Transverse colon (tissue), 4 donors: Measurements from ENCODE around the gene GTF2F2. TPM values are rescaled to one million over a fixed set of nuclear protein-coding genes. Genes with fewer than 3 reads are reported as not detected.
A peak's percentile ranks its signal among the peaks of the same experiment; 100 is the strongest.

Source experiments
- DNase-seq: peaks from one replicate; pipeline ENCODE4 v3.0.0-alpha.2; 2019
- H3K27ac ChIP-seq, 4 donors: fragments of 200-600 bp; sonication (generic); 2 replicates each; pipeline ENCODE4 v1.5.1; 2016 to 2018; ENCODE audit warnings: inconsistent platforms in 4 of 4
- H3K27me3 ChIP-seq: fragments of 200-600 bp; sonication (generic); 2 replicates; pipeline ENCODE4 v1.5.1; 2017; ENCODE audit warnings: inconsistent platforms
- H3K36me3 ChIP-seq, 4 donors: fragments of 200-600 bp; sonication (generic); 2 replicates each; pipeline ENCODE4 v1.5.1; 2017 to 2019; ENCODE audit warnings: inconsistent platforms in 4 of 4
- H3K4me1 ChIP-seq, 4 donors: fragments of 200-600 bp; sonication (generic); 2 replicates each; pipeline ENCODE4 v1.5.1; 2017 to 2020; ENCODE audit warnings: inconsistent platforms in 4 of 4
- H3K4me3 ChIP-seq, 4 donors: fragments of 200-600 bp; sonication (generic); 1 replicate in 1 of 4; 2 replicates in 3 of 4; pipeline versions ENCODE4 v1.5.1 to v1.6.1; 2017 to 2019; ENCODE audit warnings: inconsistent platforms in 4 of 4
- H3K9me3 ChIP-seq, 2 donors: fragments of 200-600 bp; sonication (generic); 2 replicates each; pipeline ENCODE4 v1.5.1; 2017 to 2019; ENCODE audit warnings: inconsistent platforms in 2 of 2
- CTCF ChIP-seq, 5 experiments: fragments of 200-600 bp in 3 of 5; fragments of 450-650 bp in 2 of 5; sonication (generic) in 3 of 5; IDR thresholded peaks; 1 replicate in 2 of 5; 2 replicates in 3 of 5; pipeline ENCODE4 v1.5.1; 2016 to 2017; ENCODE audit warnings: antibody characterized with exemption in 5 of 5, inconsistent platforms in 3 of 5, mild to moderate bottlenecking in 2 of 5, moderate library complexity in 1 of 5
- EP300 ChIP-seq: sonication (generic); formaldehyde crosslinking; IDR thresholded peaks from one replicate; pipeline ENCODE4 v1.6.1; 2017; ENCODE audit warnings: antibody characterized with exemption, low read depth
- POLR2A ChIP-seq: fragments of 450-650 bp; IDR thresholded peaks from one replicate; pipeline ENCODE4 v1.6.1; 2016; ENCODE audit warnings: antibody characterized with exemption, mild to moderate bottlenecking, moderate library complexity
- POLR2AphosphoS5 ChIP-seq, 3 donors: sonication (generic); formaldehyde crosslinking; IDR thresholded peaks; one replicate each; pipeline ENCODE4 v1.6.1; 2016; ENCODE audit warnings: antibody characterized with exemption in 3 of 3
- WGBS, 2 donors: methylation state at CpG; one replicate each; pipeline ENCODE4 v1.1.5; 2018; ENCODE audit warnings: low coverage in 1 of 2; 5-methylcytosine and 5-hydroxymethylcytosine counted together
- in situ Hi-C, 4 donors: fragments of 200-750 bp; cut with MboI; loops; one replicate each; pipeline versions ENCODE4 v1.15.0 to v1.15.1; 2017; ENCODE audit warnings: low sequenced_read_pairs in 3 of 4, low pct_ligation_motif_present in 1 of 4, low pct_unique_long_range_greater_than_20kb in 1 of 4
- intact Hi-C: fragments of 100-400 bp; cut with DNase I; formaldehyde crosslinking; loops from one replicate; pipeline ENCODE4 v1.15.1; 2023; ENCODE audit warnings: low total_unique reads
- total RNA-seq, 4 donors: library from RNA; depleted of rRNA; stranded (reverse); fragments of >200 nt; gene quantifications; one replicate each; pipeline ENCODE4 v1.1.0, GENCODE V29; 2016

GTF2F2 gene
- total RNA-seq, 4 donors from 2014 or later = 6.8 to 23.8 (median 13.5) TPM

- intact Hi-C loops (loop anchor here (10.0 kb wide), 1 partner anchor 869 kb away; no protein-coding TSS in a partner anchor), in situ Hi-C loops (no loop called here)
- Histone ChIP-seq H3K36me3 (no peaks in the 10 kb centered on the region), H3K4me3 (peak overlapping the region in 1 of 4 donors; percentile 8), H3K27ac (peak overlapping the region; percentile 70 to 81 (median 75)), H3K27me3 (no peaks in the 10 kb centered on the region), H3K9me3 (no peaks in the 10 kb centered on the region), H3K4me1 (peaks cover 0 to 58% (median 23%) of the 10 kb centered on the region in 4 donors)
- peak in 1 of 3 donors; percentile 46 for TF ChIP-seq POLR2AphosphoS5 (IDR thresholded peaks at IDR 0.05)
- TF ChIP-seq POLR2A = no peak
- 50 to 57% methylated on average over 1 of the region's 1 CpG for WGBS, 2 donors
- DNase-seq = no peak
Measured at GRCh38 chr13:45255247-45255987, 135.1 kb downstream of the GTF2F2 start.

GRCh38 chr13:45256254-45256653 lies 135.9 kb downstream of the GTF2F2 start:
- Histone ChIP-seq H3K36me3 (no peaks in the 10 kb centered on the region), H3K9me3 (no peaks in the 10 kb centered on the region), H3K27ac (peak overlapping the region; percentile 47 to 81 (median 74)), H3K27me3 (no peaks in the 10 kb centered on the region), H3K4me1 (peaks cover 0 to 51% (median 24%) of the 10 kb centered on the region in 4 donors), H3K4me3 (peak overlapping the region in 1 of 4 donors; percentile 8)
- WGBS, 2 donors = 15 to 50% methylated on average over 1 of the region's 1 CpG
- intact Hi-C loops = loop anchor here (10.0 kb wide), 1 partner anchor 869 kb away; no protein-coding TSS in a partner anchor
- in situ Hi-C loops = no loop called here
- TF ChIP-seq POLR2AphosphoS5 (IDR thresholded peaks at IDR 0.05) = no peak
- TF ChIP-seq EP300 = no peak
- no peak for DNase-seq

- Histone ChIP-seq H3K4me1 (peaks cover 0 to 44% (median 24%) of the 10 kb centered on the region in 4 donors), H3K27ac (peak overlapping the region in 3 of 4 donors; percentile 36 to 38 (median 36)), H3K9me3 (no peaks in the 10 kb centered on the region), H3K27me3 (no peaks in the 10 kb centered on the region), H3K36me3 (no peaks in the 10 kb centered on the region), H3K4me3 (no peak overlapping the region)
- TF ChIP-seq POLR2AphosphoS5 (IDR thresholded peaks at IDR 0.05) (no peak), EP300 (no peak), CTCF (IDR thresholded peaks at IDR 0.05) (no peak), POLR2A (no peak)
- in situ Hi-C loops (no loop called here), intact Hi-C loops (loop anchor here (10.0 kb wide), 1 partner anchor 867 kb away; no protein-coding TSS in a partner anchor)
- 75 to 80% methylated on average over 4 of the region's 4 CpGs for WGBS, 2 donors
- DNase-seq = no peak
Measured at GRCh38 chr13:45257638-45258333, 137.5 kb downstream of the GTF2F2 start.

- Histone ChIP-seq H3K4me3 (no peak overlapping the region), H3K36me3 (no peaks in the 10 kb centered on the region), H3K27ac (peak overlapping the region in 3 of 4 donors; percentile 36 to 38 (median 36)), H3K9me3 (no peaks in the 10 kb centered on the region), H3K27me3 (no peaks in the 10 kb centered on the region), H3K4me1 (peaks cover 0 to 44% (median 24%) of the 10 kb centered on the region in 4 donors)
- in situ Hi-C loops (no loop called here), intact Hi-C loops (loop anchor here (10.0 kb wide), 1 partner anchor 866 kb away; no protein-coding TSS in a partner anchor)
- DNase-seq = peak; percentile 21
- TF ChIP-seq CTCF (IDR thresholded peaks at IDR 0.05) (no peak), EP300 (no peak), POLR2AphosphoS5 (IDR thresholded peaks at IDR 0.05) (no peak), POLR2A (no peak)
- 43 to 52% methylated on average over 2 of the region's 2 CpGs for WGBS, 2 donors
Measured at GRCh38 chr13:45258334-45258675, 138.0 kb downstream of the GTF2F2 start.

- H3K9me3 ChIP-seq = no peaks in the 10 kb centered on the region
- WGBS, 2 donors = 71 to 93% methylated on average over 1 to 5 of the region's 5 CpGs
- no peaks in the 10 kb centered on the region for H3K27me3 ChIP-seq
- TF ChIP-seq CTCF (IDR thresholded peaks at IDR 0.05) = no peak
- TF ChIP-seq POLR2A = no peak
- TF ChIP-seq POLR2AphosphoS5 (IDR thresholded peaks at IDR 0.05) = no peak
- no peak for TF ChIP-seq EP300
- in situ Hi-C loops = no loop called here
- H3K4me1 ChIP-seq = no peaks in the 10 kb centered on the region
- H3K27ac ChIP-seq = no peak overlapping the region
- no peak for DNase-seq
- H3K4me3 ChIP-seq = no peak overlapping the region
- intact Hi-C loops = no loop called here
- H3K36me3 ChIP-seq = peaks cover 0 to 8% (median 0%) of the 10 kb centered on the region in 4 donors
Measured at GRCh38 chr13:45267215-45267614, 146.9 kb downstream of the GTF2F2 start.
